ENCODE results near the gene RIT1.
"Not testable (repeated sequence)": the region's sequence is repeated elsewhere in the genome, so short reads cannot be mapped to it uniquely, and the experiment has no call there.

The RIT1 gene

GRCh38 chr1:155933591-155934096 is 22.5 kb upstream of the RIT1 start:
- no peak for DNase-seq (ENCODE audit: low read depth)

GRCh38 chr1:155932487-155932886 is 21.3 kb upstream of the RIT1 start:
- no peak for DNase-seq (ENCODE audit: low read depth)

- DNase-seq (ENCODE audit: low read depth) = no peak
These were observed 20.9 kb upstream of the RIT1 start for GRCh38 chr1:155932081-155932480.

- no peak for DNase-seq (ENCODE audit: low read depth)
These were observed 20.3 kb upstream of the RIT1 start for GRCh38 chr1:155931332-155932038.

GRCh38 chr1:155930725-155931124 is 19.6 kb upstream of the RIT1 start:
- not testable (repeated sequence) for DNase-seq (ENCODE audit: low read depth)

- DNase-seq (ENCODE audit: low read depth) = no peak
These were observed 17.9 kb upstream of the RIT1 start for GRCh38 chr1:155929057-155929456.

- DNase-seq (ENCODE audit: low read depth) = no peak
These were observed 14.4 kb upstream of the RIT1 start for GRCh38 chr1:155925506-155925905.

GRCh38 chr1:155920717-155921116 is 9.6 kb upstream of the RIT1 start:
- no peak for DNase-seq (ENCODE audit: low read depth)

GRCh38 chr1:155919801-155920200 is 8.7 kb upstream of the RIT1 start:
- no peak for DNase-seq (ENCODE audit: low read depth)

- no peak for DNase-seq (ENCODE audit: low read depth)
These were observed 7.5 kb upstream of the RIT1 start for GRCh38 chr1:155918660-155919059.

GRCh38 chr1:155913969-155914757 is 3.0 kb upstream of the RIT1 start:
- no peak for DNase-seq (ENCODE audit: low read depth)

GRCh38 chr1:155912056-155912536 is 947 bp upstream of the RIT1 start:
- no peak for DNase-seq (ENCODE audit: low read depth)

GRCh38 chr1:155910621-155911121 is 478 bp downstream of the RIT1 start:
- no peak for DNase-seq (ENCODE audit: low read depth)

GRCh38 chr1:155909894-155910293 is 1.3 kb downstream of the RIT1 start:
- DNase-seq (ENCODE audit: low read depth) = no peak

GRCh38 chr1:155904261-155904660 is 6.9 kb downstream of the RIT1 start:
- DNase-seq (ENCODE audit: low read depth) = no peak

GRCh38 chr1:155900161-155900560 is 11.0 kb downstream of the RIT1 start:
- DNase-seq (ENCODE audit: low read depth) = no peak

GRCh38 chr1:155899683-155900082 is 11.5 kb downstream of the RIT1 start:
- no peak for DNase-seq (ENCODE audit: low read depth)

GRCh38 chr1:155898888-155899287 is 12.3 kb downstream of the RIT1 start:
- DNase-seq (ENCODE audit: low read depth) = no peak

- DNase-seq (ENCODE audit: low read depth) = no peak
These were observed 13.4 kb downstream of the RIT1 start for GRCh38 chr1:155897746-155898145.

GRCh38 chr1:155896476-155896875 is 14.7 kb downstream of the RIT1 start:
- DNase-seq (ENCODE audit: low read depth) = not testable (repeated sequence)

- not testable (repeated sequence) for DNase-seq (ENCODE audit: low read depth)
These were observed 15.5 kb downstream of the RIT1 start for GRCh38 chr1:155895617-155896016.

GRCh38 chr1:155893389-155894142 is 17.6 kb downstream of the RIT1 start:
- DNase-seq (ENCODE audit: low read depth) = peak; percentile 85

Measured in GM04504 (cell line).